Endodermal cell (in vitro differentiated cells): Measurements from ENCODE around the gene E2F7. TPM values are rescaled to one million over a fixed set of nuclear protein-coding genes. Genes with fewer than 3 reads are reported as not detected.

ENCODE experiments used
- DNase-seq: peaks from one replicate; pipeline ENCODE4 v3.0.0-alpha.2; 2017
- H3K27ac ChIP-seq: 2 replicates; pipeline ENCODE4 v1.5.1; 2013; ENCODE audit warnings: mild to moderate bottlenecking, low read depth, low read length, moderate library complexity
- H3K27me3 ChIP-seq: 2 replicates; pipeline ENCODE4 v1.6.1; 2013; ENCODE audit warnings: mild to moderate bottlenecking, low read length, moderate library complexity; ENCODE audit not compliant: insufficient read depth, control insufficient read depth, poor library complexity, severe bottlenecking
- H3K36me3 ChIP-seq: 2 replicates; pipeline ENCODE4 v1.7.0; 2013; ENCODE audit warnings: mild to moderate bottlenecking, low read length, moderate library complexity; ENCODE audit not compliant: control insufficient read depth, insufficient read depth
- H3K4me1 ChIP-seq: one replicate; pipeline ENCODE4 v1.7.0; 2013; ENCODE audit warnings: low read length; ENCODE audit not compliant: control insufficient read depth, insufficient read depth
- H3K4me3 ChIP-seq: 2 replicates; pipeline ENCODE4 v1.5.1; 2013; ENCODE audit warnings: mild to moderate bottlenecking, low read length, moderate library complexity
- H3K9ac ChIP-seq: 2 replicates; pipeline ENCODE4 v1.6.1; 2013; ENCODE audit warnings: mild to moderate bottlenecking, low read length, moderate library complexity; ENCODE audit not compliant: poor library complexity, severe bottlenecking; ENCODE audit errors: extremely low read depth
- H3K9me3 ChIP-seq: 2 replicates; pipeline ENCODE4 v1.6.1; 2013; ENCODE audit warnings: mild to moderate bottlenecking, low read length, moderate library complexity; ENCODE audit not compliant: control insufficient read depth
- H3K27ac Mint-ChIP-seq: 2 replicates; pipeline ENCODE4 v1.8.0; 2020; ENCODE audit warnings: mixed read lengths
- H3K27me3 Mint-ChIP-seq: 2 replicates; pipeline ENCODE4 v1.8.0; 2021; ENCODE audit warnings: mild to moderate bottlenecking, mixed read lengths; ENCODE audit not compliant: insufficient read depth
- H3K36me3 Mint-ChIP-seq: 2 replicates; pipeline ENCODE4 v1.8.0; 2020; ENCODE audit warnings: low read depth, mixed read lengths
- H3K4me1 Mint-ChIP-seq: 2 replicates; pipeline ENCODE4 v1.8.0; 2020; ENCODE audit warnings: mixed read lengths
- H3K4me3 Mint-ChIP-seq: 2 replicates; pipeline ENCODE4 v1.8.0; 2020; ENCODE audit warnings: mild to moderate bottlenecking, moderate library complexity, mixed read lengths
- H3K9me3 Mint-ChIP-seq: 2 replicates; pipeline ENCODE4 v1.8.0; 2020; ENCODE audit warnings: mild to moderate bottlenecking, mixed read lengths
- WGBS, 2 experiments: methylation state at CpG; one replicate each; pipeline versions ENCODE4 v1.1.5 to v1.1.7; 2013; ENCODE audit warnings: missing lambda C conversion rate in 2 of 2, mixed read lengths in 1 of 2; ENCODE audit not compliant: insufficient coverage in 1 of 2, insufficient read length in 1 of 2; 5-methylcytosine and 5-hydroxymethylcytosine counted together
- total RNA-seq, 2 donors: library from RNA; stranded (reverse); fragmentation: NEBNext Ultra II Directional in 1 of 2; extraction: Animal tissue kit (Norgen Biotek cat#: 25700) in 1 of 2; gene quantifications; 2 replicates in 1 of 2; 3 replicates in 1 of 2; pipeline ENCODE4 v1.2.1, GENCODE V29; 2021
- TF ChIP-seq, protein P1 (sequence below): fragments of 200-600 bp; sonication (generic); conservative IDR thresholded peaks from 2 replicates; pipeline ENCODE4 v1.5.0; 2021; ENCODE audit warnings: antibody characterized with exemption, mild to moderate bottlenecking

E2F7 gene
- total RNA-seq, 2 donors from 2014 or later = 21.0 to 21.2 TPM

DNA sequence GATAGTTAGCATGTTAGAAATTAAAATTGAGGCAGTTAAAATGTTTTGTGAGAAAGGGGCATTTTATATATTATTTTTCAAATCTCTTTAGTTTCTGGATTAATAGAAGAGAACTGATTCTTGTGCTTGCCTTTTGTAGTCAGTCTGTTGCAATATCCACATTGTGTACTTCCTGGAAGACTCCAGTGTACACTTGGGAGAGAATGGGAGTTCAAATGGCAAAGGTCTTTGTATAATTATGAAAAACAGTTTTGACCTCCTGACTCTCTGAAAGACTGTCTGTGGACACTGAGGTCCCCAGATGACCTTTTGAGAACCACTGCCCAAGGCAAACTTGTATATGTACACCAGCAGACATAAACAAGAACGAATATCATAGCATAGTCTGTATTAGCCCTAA, 12.1 kb downstream of the E2F7 start:
- H3K36me3 ChIP-seq = peaks cover 43% of the 10 kb centered on the region
- 100% methylated on average over 1 of the region's 1 CpG; no CpG with 5 or more reads in 1 of the 2 experiments for WGBS, 2 experiments

DNA sequence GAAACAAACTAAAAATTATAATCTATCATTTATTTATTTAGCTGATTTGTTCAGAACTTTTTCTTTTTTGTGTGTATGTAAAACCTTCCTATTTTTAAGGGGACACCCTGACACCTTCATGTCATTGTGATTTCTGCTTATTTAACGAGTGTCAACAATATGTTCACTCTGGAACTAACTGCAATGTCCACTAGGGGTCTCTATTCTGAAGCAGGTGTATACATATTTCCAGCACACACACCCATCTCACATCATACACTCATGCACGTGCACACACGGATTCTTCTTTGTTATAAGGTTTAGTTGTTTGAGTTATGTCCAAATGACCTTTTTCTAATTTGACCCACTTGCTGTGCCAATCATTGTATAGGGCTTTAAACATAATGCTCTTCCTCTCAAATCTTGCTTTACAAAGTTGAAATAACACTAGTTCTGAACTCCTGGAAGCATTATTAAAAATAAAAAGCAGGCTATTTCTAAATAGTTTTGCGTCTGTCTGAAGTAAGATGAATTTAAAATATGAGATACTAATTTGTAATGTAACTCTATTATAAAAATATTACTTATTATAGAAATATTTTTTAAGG, 15.5 kb downstream of the E2F7 start:
- TF ChIP-seq, protein P1, sequence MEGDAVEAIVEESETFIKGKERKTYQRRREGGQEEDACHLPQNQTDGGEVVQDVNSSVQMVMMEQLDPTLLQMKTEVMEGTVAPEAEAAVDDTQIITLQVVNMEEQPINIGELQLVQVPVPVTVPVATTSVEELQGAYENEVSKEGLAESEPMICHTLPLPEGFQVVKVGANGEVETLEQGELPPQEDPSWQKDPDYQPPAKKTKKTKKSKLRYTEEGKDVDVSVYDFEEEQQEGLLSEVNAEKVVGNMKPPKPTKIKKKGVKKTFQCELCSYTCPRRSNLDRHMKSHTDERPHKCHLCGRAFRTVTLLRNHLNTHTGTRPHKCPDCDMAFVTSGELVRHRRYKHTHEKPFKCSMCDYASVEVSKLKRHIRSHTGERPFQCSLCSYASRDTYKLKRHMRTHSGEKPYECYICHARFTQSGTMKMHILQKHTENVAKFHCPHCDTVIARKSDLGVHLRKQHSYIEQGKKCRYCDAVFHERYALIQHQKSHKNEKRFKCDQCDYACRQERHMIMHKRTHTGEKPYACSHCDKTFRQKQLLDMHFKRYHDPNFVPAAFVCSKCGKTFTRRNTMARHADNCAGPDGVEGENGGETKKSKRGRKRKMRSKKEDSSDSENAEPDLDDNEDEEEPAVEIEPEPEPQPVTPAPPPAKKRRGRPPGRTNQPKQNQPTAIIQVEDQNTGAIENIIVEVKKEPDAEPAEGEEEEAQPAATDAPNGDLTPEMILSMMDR = peak; percentile 90
- Histone ChIP-seq H3K9ac (no peak overlapping the region), H3K27me3 (no peaks in the 10 kb centered on the region), H3K36me3 (peaks cover 51% of the 10 kb centered on the region), H3K4me1 (no peaks in the 10 kb centered on the region), H3K27ac (no peak overlapping the region), H3K4me3 (no peak overlapping the region), H3K9me3 (no peaks in the 10 kb centered on the region)
- Mint-ChIP-seq H3K9me3 (no peaks in the 10 kb centered on the region), H3K4me3 (no peak overlapping the region), H3K4me1 (no peaks in the 10 kb centered on the region), H3K27me3 (no peaks in the 10 kb centered on the region), H3K36me3 (peaks cover 28% of the 10 kb centered on the region), H3K27ac (no peak overlapping the region)
- DNase-seq = no peak
- 60 to 86% methylated on average over 1 of the region's 4 CpGs for WGBS, 2 experiments

More for the DNA sequence above, 12.1 kb downstream of the E2F7 start:
- no peak overlapping the region for H3K4me3 ChIP-seq
- Mint-ChIP-seq H3K4me1 (no peaks in the 10 kb centered on the region), H3K9me3 (no peaks in the 10 kb centered on the region), H3K36me3 (peaks cover 19% of the 10 kb centered on the region), H3K4me3 (no peak overlapping the region), H3K27ac (no peak overlapping the region), H3K27me3 (no peaks in the 10 kb centered on the region)
- DNase-seq = no peak
- TF ChIP-seq, protein P1 = no peak
- H3K9ac ChIP-seq = no peak overlapping the region
- H3K27me3 ChIP-seq = no peaks in the 10 kb centered on the region
- no peaks in the 10 kb centered on the region for H3K9me3 ChIP-seq
- no peak overlapping the region for H3K27ac ChIP-seq
- H3K4me1 ChIP-seq = no peaks in the 10 kb centered on the region

DNA sequence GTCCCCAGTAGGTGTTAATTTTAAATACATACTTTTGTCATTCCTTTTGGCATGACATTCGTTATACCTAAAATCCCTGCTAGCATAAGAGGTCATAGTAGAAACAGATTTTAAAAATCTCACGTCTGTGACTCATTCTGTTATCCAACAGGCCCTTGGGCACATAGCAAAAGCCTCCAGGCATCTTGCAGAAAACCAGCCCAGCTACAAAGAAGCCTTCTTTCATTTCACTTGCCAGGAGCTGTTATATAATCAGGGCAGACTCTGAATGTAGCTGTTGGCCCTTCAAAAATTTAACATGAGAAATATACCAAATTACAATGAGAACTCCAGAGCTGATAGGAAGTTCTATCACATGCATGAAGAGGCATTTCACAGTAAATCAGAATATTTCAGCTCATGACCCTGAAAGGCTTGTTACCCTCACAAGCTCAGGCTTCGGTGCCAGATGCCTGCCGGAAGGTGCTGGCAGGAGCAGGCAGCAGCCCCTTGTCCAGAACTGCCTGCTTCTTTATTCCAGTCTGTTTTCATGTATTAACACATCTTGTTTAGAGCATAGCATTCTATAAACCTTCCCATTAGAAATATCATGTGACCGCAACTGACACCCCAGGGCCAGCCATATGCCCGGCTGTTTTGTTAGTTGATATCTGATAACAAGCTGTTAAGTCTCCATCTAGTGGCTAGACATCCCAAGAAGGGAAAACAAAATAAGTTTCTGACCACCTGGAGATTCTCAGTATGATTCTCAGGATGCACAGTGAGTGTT, 17.8 kb downstream of the E2F7 start:
- no peaks in the 10 kb centered on the region for H3K27me3 ChIP-seq
- no peak for DNase-seq
- H3K27me3 Mint-ChIP-seq = no peaks in the 10 kb centered on the region
- H3K36me3 Mint-ChIP-seq = peaks cover 42% of the 10 kb centered on the region
- no peaks in the 10 kb centered on the region for H3K9me3 ChIP-seq
- H3K4me3 ChIP-seq = no peak overlapping the region
- no peaks in the 10 kb centered on the region for H3K9me3 Mint-ChIP-seq
- WGBS, 2 experiments = 91 to 100% methylated on average over 2 to 6 of the region's 6 CpGs
- H3K36me3 ChIP-seq = peaks cover 44% of the 10 kb centered on the region
- no peak overlapping the region for H3K27ac Mint-ChIP-seq
- H3K4me1 Mint-ChIP-seq = no peaks in the 10 kb centered on the region
- H3K27ac ChIP-seq = no peak overlapping the region
- no peak overlapping the region for H3K4me3 Mint-ChIP-seq
- H3K9ac ChIP-seq = no peak overlapping the region
- TF ChIP-seq, protein P1 = peak; percentile 40
- no peaks in the 10 kb centered on the region for H3K4me1 ChIP-seq
